C4-2B (cell line): ENCODE results near the gene UGT2B10.

ENCODE experiments used
- ZFX ChIP-seq: fragments of 450-650 bp; IDR thresholded peaks from 2 replicates; pipeline ENCODE4 v1.6.1; 2017
- TF ChIP-seq, protein P1 (sequence below): fragments of 450-650 bp; conservative IDR thresholded peaks from 2 replicates; pipeline ENCODE4 v1.5.1; 2017; ENCODE audit warnings: mild to moderate bottlenecking

DNA sequence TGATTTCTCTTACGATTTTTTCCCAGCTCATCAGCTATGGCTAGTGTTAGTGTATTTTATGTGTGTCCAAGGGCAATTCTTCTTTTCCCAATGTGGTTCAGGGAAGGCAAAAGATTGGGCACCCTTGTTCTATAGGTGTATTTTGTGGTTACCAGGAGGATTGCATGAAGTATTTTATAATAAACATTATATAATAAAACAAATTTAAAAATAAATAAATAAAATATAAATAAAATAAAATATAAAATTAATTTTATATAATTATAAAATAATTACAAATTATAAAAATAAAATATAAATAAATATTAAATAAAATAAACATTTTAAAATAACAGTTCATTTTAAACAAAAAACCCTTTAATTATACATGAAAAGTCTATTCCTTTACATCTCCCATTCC is 35.6 kb upstream of the UGT2B10 start:
- TF ChIP-seq, protein P1, sequence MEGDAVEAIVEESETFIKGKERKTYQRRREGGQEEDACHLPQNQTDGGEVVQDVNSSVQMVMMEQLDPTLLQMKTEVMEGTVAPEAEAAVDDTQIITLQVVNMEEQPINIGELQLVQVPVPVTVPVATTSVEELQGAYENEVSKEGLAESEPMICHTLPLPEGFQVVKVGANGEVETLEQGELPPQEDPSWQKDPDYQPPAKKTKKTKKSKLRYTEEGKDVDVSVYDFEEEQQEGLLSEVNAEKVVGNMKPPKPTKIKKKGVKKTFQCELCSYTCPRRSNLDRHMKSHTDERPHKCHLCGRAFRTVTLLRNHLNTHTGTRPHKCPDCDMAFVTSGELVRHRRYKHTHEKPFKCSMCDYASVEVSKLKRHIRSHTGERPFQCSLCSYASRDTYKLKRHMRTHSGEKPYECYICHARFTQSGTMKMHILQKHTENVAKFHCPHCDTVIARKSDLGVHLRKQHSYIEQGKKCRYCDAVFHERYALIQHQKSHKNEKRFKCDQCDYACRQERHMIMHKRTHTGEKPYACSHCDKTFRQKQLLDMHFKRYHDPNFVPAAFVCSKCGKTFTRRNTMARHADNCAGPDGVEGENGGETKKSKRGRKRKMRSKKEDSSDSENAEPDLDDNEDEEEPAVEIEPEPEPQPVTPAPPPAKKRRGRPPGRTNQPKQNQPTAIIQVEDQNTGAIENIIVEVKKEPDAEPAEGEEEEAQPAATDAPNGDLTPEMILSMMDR, result no peak
- TF ChIP-seq ZFX, result no peak
